Spleen (tissue), 13 donors: ENCODE measurements around the gene VAMP8. TPM values are rescaled to one million over a fixed set of nuclear protein-coding genes. Genes with fewer than 3 reads are reported as not detected.
A peak's percentile ranks its signal among the peaks of the same experiment; 100 is the strongest.

ENCODE experiments used
- DNase-seq: peaks from one replicate; pipeline ENCODE4 v3.0.0-alpha.2; 2020
- H3K27ac ChIP-seq, 8 donors: fragments of 200-600 bp; sonication (generic) in 7 of 8; 1 replicate in 4 of 8; 2 replicates in 4 of 8; pipeline versions ENCODE4 v1.5.0 to v1.8.0; 2016 to 2021; ENCODE audit warnings: inconsistent platforms in 4 of 8, mild to moderate bottlenecking in 4 of 8, moderate library complexity in 1 of 8
- H3K27me3 ChIP-seq, 7 donors: fragments of 200-600 bp; sonication (generic) in 6 of 7; replicated peaks in 1 of 7; 1 replicate in 4 of 7; 2 replicates in 3 of 7; pipeline versions ENCODE4 v1.5.0 to v1.8.0; 2016 to 2021; ENCODE audit warnings: inconsistent platforms in 3 of 7, mild to moderate bottlenecking in 1 of 7
- H3K36me3 ChIP-seq, 6 donors: fragments of 200-600 bp; sonication (generic) in 5 of 6; 1 replicate in 4 of 6; 2 replicates in 2 of 6; pipeline versions ENCODE4 v1.5.0 to v1.8.0; 2016 to 2021; ENCODE audit warnings: inconsistent platforms in 2 of 6
- H3K4me1 ChIP-seq, 6 donors: fragments of 200-600 bp; sonication (generic) in 5 of 6; 1 replicate in 3 of 6; 2 replicates in 3 of 6; pipeline versions ENCODE4 v1.5.0 to v1.8.0; 2016 to 2021; ENCODE audit warnings: inconsistent platforms in 3 of 6
- H3K4me3 ChIP-seq, 8 donors: fragments of 200-600 bp; sonication (generic) in 7 of 8; 1 replicate in 4 of 8; 2 replicates in 4 of 8; pipeline versions ENCODE4 v1.5.0 to v1.8.0; 2016 to 2021; ENCODE audit warnings: inconsistent platforms in 4 of 8, mild to moderate bottlenecking in 4 of 8, moderate library complexity in 2 of 8
- H3K9me3 ChIP-seq, 8 donors: fragments of 200-600 bp; sonication (generic) in 7 of 8; 1 replicate in 4 of 8; 2 replicates in 4 of 8; pipeline versions ENCODE4 v1.5.0 to v1.8.0; 2016 to 2021; ENCODE audit warnings: inconsistent platforms in 4 of 8
- CTCF ChIP-seq, 11 experiments: fragments of 200-600 bp in 7 of 11; fragments of 450-650 bp in 4 of 11; sonication (generic) in 4 of 11; IDR thresholded peaks in 8 of 11; conservative IDR thresholded peaks in 3 of 11; 1 replicate in 7 of 11; 2 replicates in 4 of 11; pipeline versions ENCODE4 v1.4.0 to v1.8.0; 2016 to 2021; ENCODE audit warnings: antibody characterized with exemption in 11 of 11, inconsistent platforms in 4 of 11, mild to moderate bottlenecking in 1 of 11
- POLR2A ChIP-seq, 3 donors: fragments of 450-650 bp; IDR thresholded peaks; one replicate each; pipeline ENCODE4 v1.5.1; 2017; ENCODE audit warnings: antibody characterized with exemption in 3 of 3, mild to moderate bottlenecking in 1 of 3
- POLR2AphosphoS5 ChIP-seq, 3 donors: sonication (generic); formaldehyde crosslinking; IDR thresholded peaks; one replicate each; pipeline ENCODE4 v1.5.1; 2017; ENCODE audit warnings: antibody characterized with exemption in 3 of 3
- WGBS, 5 donors: extraction: QIAGEN DNeasy Blood & Tissue Kit in 3 of 5; methylation state at CpG; one replicate each; pipeline versions ENCODE4 v1.1.5 to v1.1.7; 2013 to 2018; 5-methylcytosine and 5-hydroxymethylcytosine counted together
- intact Hi-C: fragments of 100-400 bp; cut with DNase I; formaldehyde crosslinking; loops from one replicate; pipeline ENCODE4 v1.15.0; 2023; ENCODE audit warnings: low total_unique reads
- long read RNA-seq, 2 donors: transcript quantifications; one replicate each; lab custom pipeline, GENCODE V29; 2026
- polyA plus RNA-seq, 3 donors: library from polyadenylated mRNA; stranded (reverse); fragments of 200-250 nt; gene quantifications; one replicate each; pipeline ENCODE4 v1.2.1, GENCODE V29; 2013
- total RNA-seq, 7 donors: library from RNA; depleted of rRNA in 3 of 7; stranded (reverse); fragments of >200 nt in 3 of 7; fragmentation: NEBNext Ultra II Directional in 4 of 7; extraction: Animal tissue kit (Norgen Biotek cat#: 25700) in 4 of 7; gene quantifications; one replicate each; pipeline versions ENCODE4 v1.1.0 to v1.2.1, GENCODE V29; 2016 to 2021
- donor health status: healthy with polysubstance abuse.
- donor health status: DM: no; HTN: no; CAD: no; lungs with moderate emphysema.
- donor health status: DM: no; HTN: no; CAD: no.
- donor health status: Bipolar disorder and iron deficiency.
- donor health status: healthy.
- donor health status: DM: no; HTN: no; CAD: no.
- donor health status: DM: yes; HTN: yes; CAD: no.

VAMP8 gene
- total RNA-seq = 100 to 1,000 TPM; 119 to 179 (median 145) TPM
- 100 to 1,000 TPM; 223 to 401 (median 350) TPM for polyA plus RNA-seq
- long read RNA-seq, donor 1, transcript VAMP8-201 (3 exons, 774 nt) = major isoform, 64 of 79 reads
- long read RNA-seq, donor 1, partial matches to known transcripts = 14 of 79 reads
- long read RNA-seq, donor 1, other reads (novel, unspliced or antisense) = 0 of 79 reads
- long read RNA-seq, donor 2, transcript VAMP8-201 (3 exons, 774 nt) = major isoform, 71 of 94 reads
- long read RNA-seq, donor 2, partial matches to known transcripts = 23 of 94 reads
- long read RNA-seq, donor 2, other reads (novel, unspliced or antisense) = 0 of 94 reads

- Histone ChIP-seq H3K4me3 (peak within 1 kb of the TSS; percentile 35 to 73 (median 52)), H3K36me3 (peaks cover 0 to 23% (median 5%) of the 10 kb centered on the region in 6 donors), H3K27me3 (peaks cover 0 to 12% (median 0%) of the 10 kb centered on the region in 7 donors), H3K9me3 (no peaks in the 10 kb centered on the region), H3K27ac (peak within 1 kb of the TSS; percentile 68 to 89 (median 80)), H3K4me1 (peaks cover 7 to 62% (median 40%) of the 10 kb centered on the region in 6 donors)
- intact Hi-C loops = no loop called here
- 9 to 20% (median 18%) methylated on average over 18 to 19 of the region's 19 CpGs for WGBS, 5 donors
- no peak for TF ChIP-seq POLR2A (IDR thresholded peaks at IDR 0.05)
- TF ChIP-seq POLR2AphosphoS5 (IDR thresholded peaks at IDR 0.05) = peak in 2 of 3 donors; percentile 31 to 56
- peak; percentile 91 for DNase-seq
These were observed at the start of gene VAMP8 for GRCh38 chr2:85577386-85578242. TSS of gene VAMP8 (plus strand) at chr2:85577586. CDS start at chr2:85577647, 61 bp downstream.

GRCh38 chr2:85527787-85528186, 49.6 kb upstream of the VAMP8 start:
- Histone ChIP-seq H3K4me3 (no peak overlapping the region), H3K36me3 (no peaks in the 10 kb centered on the region), H3K27ac (no peak overlapping the region), H3K9me3 (no peaks in the 10 kb centered on the region), H3K27me3 (no peaks in the 10 kb centered on the region), H3K4me1 (peaks cover 0 to 22% (median 8%) of the 10 kb centered on the region in 6 donors)
- TF ChIP-seq CTCF (IDR thresholded peaks at IDR 0.05 in 8 of 11, conservative IDR thresholded peaks at IDR 0.05 in 3 of 11) (no peak), POLR2A (IDR thresholded peaks at IDR 0.05) (no peak), POLR2AphosphoS5 (IDR thresholded peaks at IDR 0.05) (no peak)
- intact Hi-C loops = no loop called here
- DNase-seq = no peak

GRCh38 chr2:85528355-85528754, 49.0 kb upstream of the VAMP8 start:
- no peaks in the 10 kb centered on the region for H3K9me3 ChIP-seq
- H3K27me3 ChIP-seq = no peaks in the 10 kb centered on the region
- H3K4me1 ChIP-seq = peaks cover 0 to 22% (median 8%) of the 10 kb centered on the region in 6 donors
- intact Hi-C loops = no loop called here
- no peak overlapping the region for H3K4me3 ChIP-seq
- TF ChIP-seq POLR2AphosphoS5 (IDR thresholded peaks at IDR 0.05) = no peak
- TF ChIP-seq POLR2A (IDR thresholded peaks at IDR 0.05) = no peak
- no peak for TF ChIP-seq CTCF (IDR thresholded peaks at IDR 0.05 in 8 of 11, conservative IDR thresholded peaks at IDR 0.05 in 3 of 11)
- H3K36me3 ChIP-seq = no peaks in the 10 kb centered on the region
- H3K27ac ChIP-seq = no peak overlapping the region
- WGBS, 5 donors = 88 to 98% (median 93%) methylated on average over 2 of the region's 2 CpGs
- no peak for DNase-seq

- Histone ChIP-seq H3K27me3 (no peaks in the 10 kb centered on the region), H3K27ac (no peak overlapping the region), H3K4me1 (peaks cover 0 to 16% (median under 1%) of the 10 kb centered on the region in 6 donors), H3K9me3 (no peaks in the 10 kb centered on the region), H3K4me3 (no peak overlapping the region), H3K36me3 (no peaks in the 10 kb centered on the region)
- intact Hi-C loops = no loop called here
- no peak for DNase-seq
- TF ChIP-seq POLR2AphosphoS5 (IDR thresholded peaks at IDR 0.05) (no peak), POLR2A (IDR thresholded peaks at IDR 0.05) (no peak), CTCF (IDR thresholded peaks at IDR 0.05 in 8 of 11, conservative IDR thresholded peaks at IDR 0.05 in 3 of 11) (no peak)
- 88 to 100% (median 97%) methylated on average over 1 of the region's 1 CpG for WGBS, 5 donors
These were observed 47.6 kb upstream of the VAMP8 start for GRCh38 chr2:85529809-85530208.
